ENCODE measurements around the gene ROR2.

ROR2 gene

GRCh38 chr9:91825422-91825821 lies 124.6 kb downstream of the ROR2 start:
- Mint-ChIP-seq H3K9me3 (no peaks in the 10 kb centered on the region), H3K4me1 (ENCODE audit: low read depth) (no peaks in the 10 kb centered on the region), H3K36me3 (ENCODE audit: low read depth) (no peaks in the 10 kb centered on the region), H3K27ac (no peak overlapping the region), H3K27me3 (peaks cover 12% of the 10 kb centered on the region), H3K4me3 (no peak overlapping the region)

- H3K36me3 Mint-ChIP-seq (ENCODE audit: low read depth), result no peaks in the 10 kb centered on the region
- no peaks in the 10 kb centered on the region for H3K4me1 Mint-ChIP-seq (ENCODE audit: low read depth)
- H3K4me3 Mint-ChIP-seq, result no peak overlapping the region
- no peak overlapping the region for H3K27ac Mint-ChIP-seq
- no peaks in the 10 kb centered on the region for H3K9me3 Mint-ChIP-seq
- H3K27me3 Mint-ChIP-seq, result peaks cover 11% of the 10 kb centered on the region
These were observed 125.3 kb downstream of the ROR2 start for GRCh38 chr9:91824601-91825305.

GRCh38 chr9:91824151-91824550 lies 125.9 kb downstream of the ROR2 start:
- no peaks in the 10 kb centered on the region for H3K9me3 Mint-ChIP-seq

GRCh38 chr9:91820949-91821880 lies 128.8 kb downstream of the ROR2 start:
- H3K4me3 Mint-ChIP-seq, result no peak overlapping the region
- H3K36me3 Mint-ChIP-seq (ENCODE audit: low read depth), result no peaks in the 10 kb centered on the region
- H3K27ac Mint-ChIP-seq, result no peak overlapping the region

More at GRCh38 chr9:91824151-91824550, 125.9 kb downstream of the ROR2 start:
- Mint-ChIP-seq H3K4me3 (no peak overlapping the region), H3K4me1 (ENCODE audit: low read depth) (no peaks in the 10 kb centered on the region), H3K27ac (no peak overlapping the region), H3K36me3 (ENCODE audit: low read depth) (no peaks in the 10 kb centered on the region), H3K27me3 (peaks cover 9% of the 10 kb centered on the region)

GRCh38 chr9:91820126-91820750 lies 129.8 kb downstream of the ROR2 start:
- H3K27ac Mint-ChIP-seq, result no peak overlapping the region
- H3K9me3 Mint-ChIP-seq, result no peaks in the 10 kb centered on the region
- no peak overlapping the region for H3K4me3 Mint-ChIP-seq
- peaks cover 4% of the 10 kb centered on the region for H3K27me3 Mint-ChIP-seq
- H3K4me1 Mint-ChIP-seq (ENCODE audit: low read depth), result no peaks in the 10 kb centered on the region
- H3K36me3 Mint-ChIP-seq (ENCODE audit: low read depth), result no peaks in the 10 kb centered on the region

More at GRCh38 chr9:91820949-91821880, 128.8 kb downstream of the ROR2 start:
- Mint-ChIP-seq H3K4me1 (ENCODE audit: low read depth) (no peaks in the 10 kb centered on the region), H3K27me3 (peaks cover 4% of the 10 kb centered on the region), H3K9me3 (no peaks in the 10 kb centered on the region)

GRCh38 chr9:91818647-91819403 lies 131.2 kb downstream of the ROR2 start:
- H3K9me3 Mint-ChIP-seq, result no peaks in the 10 kb centered on the region
- H3K4me3 Mint-ChIP-seq, result no peak overlapping the region
- H3K36me3 Mint-ChIP-seq (ENCODE audit: low read depth), result no peaks in the 10 kb centered on the region
- H3K27ac Mint-ChIP-seq, result no peak overlapping the region
- no peaks in the 10 kb centered on the region for H3K4me1 Mint-ChIP-seq (ENCODE audit: low read depth)
- H3K27me3 Mint-ChIP-seq, result peaks cover 4% of the 10 kb centered on the region

- no peaks in the 10 kb centered on the region for H3K9me3 Mint-ChIP-seq
- peaks cover 4% of the 10 kb centered on the region for H3K27me3 Mint-ChIP-seq
- H3K36me3 Mint-ChIP-seq (ENCODE audit: low read depth), result no peaks in the 10 kb centered on the region
- no peaks in the 10 kb centered on the region for H3K4me1 Mint-ChIP-seq (ENCODE audit: low read depth)
- H3K4me3 Mint-ChIP-seq, result no peak overlapping the region
- H3K27ac Mint-ChIP-seq, result no peak overlapping the region
These were observed 131.8 kb downstream of the ROR2 start for GRCh38 chr9:91818225-91818585.

- no peak overlapping the region for H3K4me3 Mint-ChIP-seq
- H3K9me3 Mint-ChIP-seq, result no peaks in the 10 kb centered on the region
- no peak overlapping the region for H3K27ac Mint-ChIP-seq
- H3K27me3 Mint-ChIP-seq, result peaks cover 2% of the 10 kb centered on the region
- H3K4me1 Mint-ChIP-seq (ENCODE audit: low read depth), result no peaks in the 10 kb centered on the region
- no peaks in the 10 kb centered on the region for H3K36me3 Mint-ChIP-seq (ENCODE audit: low read depth)
These were observed 132.4 kb downstream of the ROR2 start for GRCh38 chr9:91817493-91818224.

GRCh38 chr9:91817106-91817492 lies 132.9 kb downstream of the ROR2 start:
- H3K9me3 Mint-ChIP-seq, result no peaks in the 10 kb centered on the region
- H3K27ac Mint-ChIP-seq, result no peak overlapping the region
- H3K36me3 Mint-ChIP-seq (ENCODE audit: low read depth), result no peaks in the 10 kb centered on the region
- no peaks in the 10 kb centered on the region for H3K27me3 Mint-ChIP-seq
- H3K4me3 Mint-ChIP-seq, result no peak overlapping the region
- no peaks in the 10 kb centered on the region for H3K4me1 Mint-ChIP-seq (ENCODE audit: low read depth)

GRCh38 chr9:91816356-91816755 lies 133.7 kb downstream of the ROR2 start:
- Mint-ChIP-seq H3K27me3 (no peaks in the 10 kb centered on the region), H3K36me3 (ENCODE audit: low read depth) (no peaks in the 10 kb centered on the region), H3K9me3 (no peaks in the 10 kb centered on the region)

GRCh38 chr9:91815896-91816295 lies 134.1 kb downstream of the ROR2 start:
- H3K4me3 Mint-ChIP-seq, result no peak overlapping the region
- H3K36me3 Mint-ChIP-seq (ENCODE audit: low read depth), result no peaks in the 10 kb centered on the region
- no peaks in the 10 kb centered on the region for H3K4me1 Mint-ChIP-seq (ENCODE audit: low read depth)
- H3K9me3 Mint-ChIP-seq, result no peaks in the 10 kb centered on the region
- no peaks in the 10 kb centered on the region for H3K27me3 Mint-ChIP-seq
- H3K27ac Mint-ChIP-seq, result no peak overlapping the region

More at GRCh38 chr9:91816356-91816755, 133.7 kb downstream of the ROR2 start:
- Mint-ChIP-seq H3K27ac (no peak overlapping the region), H3K4me3 (no peak overlapping the region), H3K4me1 (ENCODE audit: low read depth) (no peaks in the 10 kb centered on the region)

- no peak overlapping the region for H3K27ac Mint-ChIP-seq
- H3K36me3 Mint-ChIP-seq (ENCODE audit: low read depth), result no peaks in the 10 kb centered on the region
- no peak overlapping the region for H3K4me3 Mint-ChIP-seq
- H3K4me1 Mint-ChIP-seq (ENCODE audit: low read depth), result no peaks in the 10 kb centered on the region
- no peaks in the 10 kb centered on the region for H3K9me3 Mint-ChIP-seq
- H3K27me3 Mint-ChIP-seq, result no peaks in the 10 kb centered on the region
These were observed 135.3 kb downstream of the ROR2 start for GRCh38 chr9:91814753-91815152.

GRCh38 chr9:91814201-91814600 lies 135.8 kb downstream of the ROR2 start:
- no peaks in the 10 kb centered on the region for H3K36me3 Mint-ChIP-seq (ENCODE audit: low read depth)
- H3K27ac Mint-ChIP-seq, result no peak overlapping the region
- H3K9me3 Mint-ChIP-seq, result no peaks in the 10 kb centered on the region
- H3K4me3 Mint-ChIP-seq, result no peak overlapping the region
- H3K27me3 Mint-ChIP-seq, result peaks cover 3% of the 10 kb centered on the region
- no peaks in the 10 kb centered on the region for H3K4me1 Mint-ChIP-seq (ENCODE audit: low read depth)

- Mint-ChIP-seq H3K27ac (no peak overlapping the region), H3K36me3 (ENCODE audit: low read depth) (no peaks in the 10 kb centered on the region), H3K4me3 (no peak overlapping the region), H3K27me3 (peaks cover 6% of the 10 kb centered on the region), H3K4me1 (ENCODE audit: low read depth) (no peaks in the 10 kb centered on the region), H3K9me3 (no peaks in the 10 kb centered on the region)
These were observed 136.7 kb downstream of the ROR2 start for GRCh38 chr9:91813176-91813795.

Measured in stimulated activated naive CD8-positive, alpha-beta T cell treated with anti-CD3 and anti-CD28 coated beads, Interleukin-15, Interleukin-2, amounts not matched to agents 100 ng/mL and 50 ng/mL, for 24 hours (primary cell).